PC-9 (cell line): ENCODE results near the gene CCDC88C. TPM values are rescaled to one million over a fixed set of nuclear protein-coding genes. Genes with fewer than 3 reads are reported as not detected.

ENCODE experiments used
- BruUV-seq: library from RNA; stranded (reverse); fragments of 400-500 nt; replicated peaks from 2 replicates; lab custom pipeline; 2021; lab: Mats Ljungman, UMichigan
- CTCF ChIA-PET: fragments of 300-600 bp; sonication (Branson Sonifier 250); formaldehyde crosslinking; loops from one replicate; lab custom pipeline; 2022; ENCODE audit warnings: antibody characterized with exemption; lab: Charles Lee
- POLR2A ChIA-PET: fragments of 300-600 bp; sonication (Branson Sonifier 250); formaldehyde crosslinking; loops from one replicate; lab custom pipeline; 2022; ENCODE audit warnings: antibody characterized with exemption; ENCODE audit not compliant: unreplicated experiment; lab: Charles Lee
- DNase-seq, 2 experiments: peaks; one replicate each; pipeline versions ENCODE4 v3.0.0 to v3.0.0-alpha.2; 2015 to 2022; ENCODE audit warnings: mixed read lengths in 1 of 2
- H2AFZ ChIP-seq: fragments of 200-600 bp; sonication (generic); 2 replicates; pipeline ENCODE4 v1.8.1; 2017; ENCODE audit warnings: antibody characterized with exemption
- H3F3A ChIP-seq: fragments of 200-600 bp; sonication (generic); 2 replicates; pipeline ENCODE4 v1.8.1; 2017; ENCODE audit warnings: antibody characterized with exemption, mild to moderate bottlenecking, low read depth; ENCODE audit not compliant: insufficient read depth
- H3K27ac ChIP-seq: fragments of 200-600 bp; sonication (generic); 2 replicates; pipeline ENCODE4 v1.6.1; 2016; ENCODE audit warnings: mixed run types
- H3K27me3 ChIP-seq: fragments of 200-600 bp; sonication (generic); 2 replicates; pipeline ENCODE4 v1.6.1; 2016; ENCODE audit warnings: low read depth, mixed run types; ENCODE audit not compliant: insufficient read depth
- H3K36me3 ChIP-seq: fragments of 200-600 bp; sonication (generic); 2 replicates; pipeline ENCODE4 v1.6.1; 2016; ENCODE audit warnings: low read depth, mixed run types
- H3K4me1 ChIP-seq: fragments of 200-600 bp; sonication (generic); replicated peaks from 2 replicates; pipeline ENCODE4 v1.6.1; 2016; ENCODE audit warnings: mixed run types; ENCODE audit not compliant: insufficient read depth
- H3K4me2 ChIP-seq: fragments of 200-600 bp; sonication (generic); 2 replicates; pipeline ENCODE4 v1.6.1; 2017; ENCODE audit warnings: mixed run types
- H3K4me3 ChIP-seq: fragments of 200-600 bp; sonication (generic); 2 replicates; pipeline ENCODE4 v1.6.1; 2016; ENCODE audit warnings: mixed run types
- H3K79me2 ChIP-seq: fragments of 200-600 bp; sonication (generic); 2 replicates; pipeline ENCODE4 v1.6.1; 2017; ENCODE audit warnings: low read depth, mixed run types
- H3K9me2 ChIP-seq: fragments of 200-600 bp; sonication (generic); 2 replicates; pipeline ENCODE4 v1.8.1; 2017; ENCODE audit warnings: mild to moderate bottlenecking; ENCODE audit not compliant: insufficient read depth
- H3K9me3 ChIP-seq: fragments of 200-600 bp; sonication (generic); 2 replicates; pipeline ENCODE4 v1.8.1; 2016; ENCODE audit warnings: low read depth; ENCODE audit not compliant: insufficient read depth
- H4K20me1 ChIP-seq: fragments of 200-600 bp; sonication (generic); 2 replicates; pipeline ENCODE4 v1.8.1; 2017; ENCODE audit not compliant: insufficient read depth
- CTCF ChIP-seq: fragments of 200-600 bp; sonication (generic); conservative IDR thresholded peaks from 2 replicates; pipeline ENCODE4 v1.6.1; 2017; ENCODE audit warnings: mixed run types, antibody characterized with exemption, mild to moderate bottlenecking, moderate library complexity
- EZH2 ChIP-seq: fragments of 200-600 bp; sonication (generic); IDR thresholded peaks from 2 replicates; pipeline ENCODE4 v1.8.0; 2017; ENCODE audit warnings: antibody characterized with exemption, low read depth
- intact Hi-C: fragments of 100-400 bp; cut with micrococcal nuclease; formaldehyde crosslinking; loops from one replicate; pipeline ENCODE4 v1.10.0; 2022; ENCODE audit not compliant: unreplicated experiment
- total RNA-seq: library from RNA; stranded (reverse); gene quantifications from 2 replicates; pipeline ENCODE4 v1.2.3, GENCODE V29; 2021

CCDC88C gene
- total RNA-seq, 1 experiment from 2014 or later, result 7.4 TPM

- no peaks in the 10 kb centered on the region for H3F3A ChIP-seq
- no peaks in the 10 kb centered on the region for H3K27me3 ChIP-seq
- intact Hi-C loops, result no loop called here
- H3K9me3 ChIP-seq, result no peaks in the 10 kb centered on the region
- H3K79me2 ChIP-seq, result no peaks in the 10 kb centered on the region
- H3K9me2 ChIP-seq, result no peaks in the 10 kb centered on the region
- H3K27ac ChIP-seq, result no peak overlapping the region
- H2AFZ ChIP-seq, result no peak overlapping the region
- H3K4me2 ChIP-seq, result no peak overlapping the region
- ChIA-PET CTCF (no interaction called here), POLR2A (no interaction called here)
- no peak for DNase-seq
- no peak overlapping the region for H3K4me3 ChIP-seq
- no peak for TF ChIP-seq CTCF
- no peak for TF ChIP-seq EZH2
- H4K20me1 ChIP-seq, result no peaks in the 10 kb centered on the region
- no peaks in the 10 kb centered on the region for H3K4me1 ChIP-seq
- no TSS peak for BruUV-seq
- H3K36me3 ChIP-seq, result no peaks in the 10 kb centered on the region
Observed at GRCh38 chr14:91302391-91302790, 115.2 kb downstream of the CCDC88C start.

DNA sequence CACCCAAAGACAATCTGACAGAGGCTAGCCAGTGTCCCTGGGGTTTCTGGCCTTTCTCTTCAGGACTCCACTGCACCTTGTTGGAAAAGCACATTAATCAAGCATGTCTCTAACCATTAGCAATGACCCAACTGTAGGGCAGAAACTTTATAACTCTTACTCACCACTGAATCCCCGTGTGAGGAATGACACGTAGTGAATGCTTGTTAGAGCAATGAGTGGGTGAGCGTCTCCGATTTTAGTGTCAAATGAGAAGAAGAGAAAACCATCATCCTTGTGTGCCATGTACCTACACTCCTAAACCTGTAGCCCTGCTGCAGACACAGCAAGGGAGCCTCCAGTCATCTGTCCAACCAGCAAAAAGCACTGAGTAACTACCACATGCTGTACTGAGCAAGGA is 116.7 kb downstream of the CCDC88C start:
- no peak for TF ChIP-seq EZH2
- BruUV-seq, result no TSS peak
- Histone ChIP-seq H3K9me3 (no peaks in the 10 kb centered on the region), H2AFZ (no peak overlapping the region), H3K27ac (no peak overlapping the region), H3K4me1 (no peaks in the 10 kb centered on the region), H3K27me3 (no peaks in the 10 kb centered on the region), H3F3A (no peaks in the 10 kb centered on the region), H3K4me2 (no peak overlapping the region), H3K4me3 (no peak overlapping the region), H3K36me3 (no peaks in the 10 kb centered on the region), H3K79me2 (no peaks in the 10 kb centered on the region), H3K9me2 (no peaks in the 10 kb centered on the region), H4K20me1 (no peaks in the 10 kb centered on the region)
- intact Hi-C loops, result no loop called here
- POLR2A ChIA-PET, result no interaction called here
- CTCF ChIA-PET, result no interaction called here
- DNase-seq, result no peak

GRCh38 chr14:91300283-91300895 is 117.2 kb downstream of the CCDC88C start:
- no peak for TF ChIP-seq EZH2
- no peak for TF ChIP-seq CTCF
- Histone ChIP-seq H3K4me2 (no peak overlapping the region), H3K9me2 (no peaks in the 10 kb centered on the region), H4K20me1 (no peaks in the 10 kb centered on the region), H3K36me3 (no peaks in the 10 kb centered on the region), H3K79me2 (no peaks in the 10 kb centered on the region), H3F3A (no peaks in the 10 kb centered on the region), H3K27me3 (no peaks in the 10 kb centered on the region), H3K4me1 (no peaks in the 10 kb centered on the region), H3K27ac (no peak overlapping the region), H2AFZ (no peak overlapping the region), H3K4me3 (no peak overlapping the region), H3K9me3 (no peaks in the 10 kb centered on the region)
- BruUV-seq, result no TSS peak
- POLR2A ChIA-PET, result no interaction called here
- DNase-seq, result no peak
- intact Hi-C loops, result no loop called here
- CTCF ChIA-PET, result no interaction called here
